DND-41 (cell line): ENCODE results near the gene MIEF2.

ENCODE experiments used
- ATAC-seq: fragments of 200-7000 bp; cut with Tn5 transposase; 3 replicates; pipeline ENCODE4 v1.9.1; 2021; ENCODE audit warnings: low read depth; ENCODE audit not compliant: insufficient read depth
- DNase-seq: peaks from one replicate; pipeline ENCODE4 v3.0.0-alpha.2; 2020
- H2AFZ ChIP-seq: 2 replicates; pipeline ENCODE4 v1.6.0; 2012; ENCODE audit warnings: low read depth, low read length
- H3K27ac ChIP-seq: 2 replicates; pipeline ENCODE4 v1.5.1; 2012; ENCODE audit warnings: low read length, inconsistent platforms
- H3K27me3 ChIP-seq: fragments of 200-600 bp; sonication (generic); 2 replicates; pipeline ENCODE4 v1.6.0; 2012; ENCODE audit warnings: low read length, mild to moderate bottlenecking, inconsistent platforms; ENCODE audit not compliant: insufficient read depth, poor library complexity
- H3K36me3 ChIP-seq: 2 replicates; pipeline ENCODE4 v1.5.1; 2012; ENCODE audit warnings: low read length, inconsistent platforms; ENCODE audit not compliant: insufficient read depth
- H3K4me1 ChIP-seq: 2 replicates; pipeline ENCODE4 v1.5.1; 2012; ENCODE audit warnings: mild to moderate bottlenecking, low read length; ENCODE audit not compliant: insufficient read depth
- H3K4me2 ChIP-seq: 2 replicates; pipeline ENCODE4 v1.6.0; 2012; ENCODE audit warnings: mild to moderate bottlenecking, moderate library complexity, low read length, inconsistent platforms; ENCODE audit not compliant: insufficient read depth
- H3K4me3 ChIP-seq, 2 experiments: fragments of 200-600 bp in 1 of 2; shearing (Covaris generic) in 1 of 2; 2 replicates each; pipeline ENCODE4 v1.5.1; 2012 to 2016; ENCODE audit warnings: inconsistent platforms in 2 of 2, low read length in 2 of 2, mild to moderate bottlenecking in 2 of 2, low read depth in 1 of 2, moderate library complexity in 1 of 2
- H3K79me2 ChIP-seq: 2 replicates; pipeline ENCODE4 v1.6.0; 2012; ENCODE audit warnings: low read length, inconsistent platforms; ENCODE audit not compliant: insufficient read depth
- H3K9ac ChIP-seq: 2 replicates; pipeline ENCODE4 v1.6.0; 2012; ENCODE audit warnings: low read depth, mild to moderate bottlenecking, inconsistent platforms, low read length, moderate library complexity
- H3K9me3 ChIP-seq: 2 replicates; pipeline ENCODE4 v1.5.1; 2012; ENCODE audit warnings: low read length, moderate library complexity, mild to moderate bottlenecking, inconsistent platforms; ENCODE audit not compliant: insufficient read depth, severe bottlenecking
- H4K20me1 ChIP-seq: 2 replicates; pipeline ENCODE4 v1.6.0; 2012; ENCODE audit warnings: low read length; ENCODE audit not compliant: insufficient read depth
- EZH2 ChIP-seq: IDR thresholded peaks from 3 replicates; pipeline ENCODE4 v1.6.1; 2012; ENCODE audit warnings: borderline replicate concordance, low read depth, mild to moderate bottlenecking, moderate library complexity, low read length, inconsistent platforms; ENCODE audit not compliant: severe bottlenecking
- TF ChIP-seq, protein P1 (sequence below): IDR thresholded peaks from 2 replicates; pipeline ENCODE4 v1.5.1; 2012; ENCODE audit warnings: borderline replicate concordance, low read length, moderate library complexity, mild to moderate bottlenecking; ENCODE audit not compliant: poor library complexity, severe bottlenecking; ENCODE audit errors: extremely low read depth

Gene MIEF2

DNA sequence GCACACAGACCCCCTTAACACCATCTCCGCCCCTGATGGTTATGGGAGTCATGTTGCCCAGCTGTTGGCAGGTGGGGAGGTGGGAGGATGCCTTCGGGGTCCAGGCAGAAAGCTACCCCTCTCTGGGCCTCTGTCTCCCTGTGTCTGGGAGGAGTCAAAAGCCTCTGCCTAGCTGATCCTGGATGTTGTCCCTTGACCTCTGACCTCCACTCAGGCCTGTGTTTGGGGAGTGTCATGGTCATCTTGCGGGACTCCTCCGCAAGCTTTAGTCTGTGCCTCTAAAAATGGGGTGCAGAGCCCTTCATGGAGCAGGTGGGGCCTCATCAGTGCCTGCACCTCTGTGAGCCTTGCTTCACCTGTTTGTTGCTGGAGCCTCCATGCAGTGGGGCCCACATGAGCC is 31.2 kb upstream of the MIEF2 start:
- Histone ChIP-seq H4K20me1 (peaks cover 42% of the 10 kb centered on the region), H2AFZ (no peak overlapping the region), H3K27me3 (no peaks in the 10 kb centered on the region), H3K79me2 (peaks cover 49% of the 10 kb centered on the region), H3K9me3 (no peaks in the 10 kb centered on the region), H3K4me1 (peaks cover 34% of the 10 kb centered on the region), H3K4me3 (no peak overlapping the region), H3K9ac (no peak overlapping the region), H3K27ac (no peak overlapping the region), H3K36me3 (peaks cover 23% of the 10 kb centered on the region), H3K4me2 (no peak overlapping the region)
- TF ChIP-seq, protein P1, sequence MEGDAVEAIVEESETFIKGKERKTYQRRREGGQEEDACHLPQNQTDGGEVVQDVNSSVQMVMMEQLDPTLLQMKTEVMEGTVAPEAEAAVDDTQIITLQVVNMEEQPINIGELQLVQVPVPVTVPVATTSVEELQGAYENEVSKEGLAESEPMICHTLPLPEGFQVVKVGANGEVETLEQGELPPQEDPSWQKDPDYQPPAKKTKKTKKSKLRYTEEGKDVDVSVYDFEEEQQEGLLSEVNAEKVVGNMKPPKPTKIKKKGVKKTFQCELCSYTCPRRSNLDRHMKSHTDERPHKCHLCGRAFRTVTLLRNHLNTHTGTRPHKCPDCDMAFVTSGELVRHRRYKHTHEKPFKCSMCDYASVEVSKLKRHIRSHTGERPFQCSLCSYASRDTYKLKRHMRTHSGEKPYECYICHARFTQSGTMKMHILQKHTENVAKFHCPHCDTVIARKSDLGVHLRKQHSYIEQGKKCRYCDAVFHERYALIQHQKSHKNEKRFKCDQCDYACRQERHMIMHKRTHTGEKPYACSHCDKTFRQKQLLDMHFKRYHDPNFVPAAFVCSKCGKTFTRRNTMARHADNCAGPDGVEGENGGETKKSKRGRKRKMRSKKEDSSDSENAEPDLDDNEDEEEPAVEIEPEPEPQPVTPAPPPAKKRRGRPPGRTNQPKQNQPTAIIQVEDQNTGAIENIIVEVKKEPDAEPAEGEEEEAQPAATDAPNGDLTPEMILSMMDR = no peak
- no peak for TF ChIP-seq EZH2
- ATAC-seq (no peak), DNase-seq (no peak)

DNA sequence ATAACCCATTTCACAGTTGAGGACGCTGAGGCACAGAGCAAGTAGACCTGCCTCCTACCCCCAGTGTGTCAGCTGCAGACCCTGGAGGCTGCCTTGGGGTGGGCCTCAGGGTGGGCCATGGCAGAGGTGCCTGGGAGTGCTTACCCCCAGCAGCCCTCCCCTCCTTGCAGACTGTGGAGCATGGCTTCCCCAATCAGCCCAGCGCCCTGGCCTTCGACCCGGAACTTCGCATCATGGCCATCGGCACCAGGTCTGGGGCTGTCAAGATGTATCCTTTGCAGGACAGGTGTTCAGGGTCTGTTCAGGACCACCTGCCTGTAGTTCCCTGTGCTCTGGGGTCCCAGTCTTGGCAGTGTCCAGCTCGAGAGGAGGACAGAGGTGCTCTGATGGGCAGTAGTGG is 30.7 kb upstream of the MIEF2 start:
- H3K4me1 ChIP-seq = peaks cover 29% of the 10 kb centered on the region
- H3K4me2 ChIP-seq = no peak overlapping the region
- peaks cover 42% of the 10 kb centered on the region for H4K20me1 ChIP-seq
- no peaks in the 10 kb centered on the region for H3K27me3 ChIP-seq
- TF ChIP-seq, protein P1 = no peak
- TF ChIP-seq EZH2 = no peak
- no peaks in the 10 kb centered on the region for H3K9me3 ChIP-seq
- peaks cover 49% of the 10 kb centered on the region for H3K79me2 ChIP-seq
- H3K9ac ChIP-seq = no peak overlapping the region
- no peak overlapping the region for H2AFZ ChIP-seq
- ATAC-seq = no peak
- no peak overlapping the region for H3K27ac ChIP-seq
- H3K4me3 ChIP-seq = no peak overlapping the region
- peaks cover 28% of the 10 kb centered on the region for H3K36me3 ChIP-seq
- no peak for DNase-seq

DNA sequence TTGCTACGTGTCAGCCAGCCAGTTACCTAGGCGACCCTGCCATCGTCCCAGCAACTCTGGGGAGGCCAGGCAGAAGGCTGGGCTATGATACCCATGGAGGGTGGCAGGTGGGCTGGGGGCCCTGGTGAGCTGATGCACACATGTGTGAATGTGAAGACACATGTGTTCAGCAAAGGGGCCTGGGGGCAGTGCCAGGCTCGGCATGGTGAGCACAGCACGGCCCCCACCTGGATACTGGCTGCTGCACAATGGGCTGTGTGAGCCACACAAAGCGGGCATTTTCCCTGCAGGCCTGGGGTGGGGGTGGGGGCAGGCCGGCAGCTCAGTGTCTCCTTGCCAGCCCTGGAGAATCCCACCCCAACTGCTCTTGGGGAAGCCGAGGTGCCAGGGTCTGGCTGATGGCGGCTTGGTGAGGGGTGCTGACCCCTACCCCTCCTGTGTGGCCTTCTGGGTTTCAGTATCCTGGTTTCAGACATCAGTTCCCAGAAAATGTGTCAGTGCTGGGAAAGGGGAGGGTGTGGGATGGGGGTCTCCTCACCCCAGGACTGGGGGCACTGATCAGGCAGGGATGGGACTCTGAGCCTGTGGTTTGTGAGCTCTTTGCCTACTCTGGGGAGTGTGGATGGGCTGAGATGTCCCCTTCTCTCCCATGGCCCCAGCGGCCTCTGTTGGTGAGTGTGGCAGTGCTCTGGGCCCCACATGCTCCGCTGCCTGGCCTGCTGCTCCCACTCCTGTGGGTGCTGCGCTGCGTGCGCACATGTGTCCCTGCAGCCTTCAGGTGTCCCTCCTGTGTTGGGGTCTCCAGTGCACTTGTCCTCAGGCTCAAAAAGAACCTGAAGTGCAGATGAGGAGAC is 29.9 kb upstream of the MIEF2 start:
- no peak overlapping the region for H3K9ac ChIP-seq
- H3K4me1 ChIP-seq = peaks cover 25% of the 10 kb centered on the region
- peaks cover 42% of the 10 kb centered on the region for H4K20me1 ChIP-seq
- no peak for TF ChIP-seq EZH2
- TF ChIP-seq, protein P1 = no peak
- no peaks in the 10 kb centered on the region for H3K27me3 ChIP-seq
- H3K36me3 ChIP-seq = peaks cover 35% of the 10 kb centered on the region
- no peaks in the 10 kb centered on the region for H3K9me3 ChIP-seq
- ATAC-seq (no peak), DNase-seq (no peak)
- no peak overlapping the region for H3K4me3 ChIP-seq
- H3K79me2 ChIP-seq = peaks cover 49% of the 10 kb centered on the region
- H2AFZ ChIP-seq = no peak overlapping the region
- H3K27ac ChIP-seq = no peak overlapping the region
- no peak overlapping the region for H3K4me2 ChIP-seq
